PC-3 (cell line): ENCODE measurements around the gene MX1. TPM values are rescaled to one million over a fixed set of nuclear protein-coding genes. Genes with fewer than 3 reads are reported as not detected.

Experiments used
- ATAC-seq: fragments of 200-7000 bp; cut with Tn5 transposase; 2 replicates; pipeline ENCODE4 v1.9.1; 2020; ENCODE audit warnings: mild to moderate bottlenecking, moderate library complexity
- BruUV-seq: library from RNA; stranded (reverse); fragments of 400-500 nt; replicated peaks from 2 replicates; lab custom pipeline; 2021; lab: Mats Ljungman, UMichigan
- CTCF ChIA-PET: fragments of 300-600 bp; sonication (Branson Sonifier 250); formaldehyde crosslinking; loops from one replicate; lab custom pipeline; 2022; ENCODE audit warnings: antibody characterized with exemption; lab: Charles Lee
- POLR2A ChIA-PET: fragments of 300-600 bp; sonication (Branson Sonifier 250); formaldehyde crosslinking; loops from one replicate; lab custom pipeline; 2022; ENCODE audit warnings: antibody characterized with exemption; ENCODE audit not compliant: unreplicated experiment; lab: Charles Lee
- DNase-seq: peaks from one replicate; pipeline ENCODE4 v3.0.0-alpha.2; 2015
- H2AFZ ChIP-seq: fragments of 300-600 bp; sonication (generic); 2 replicates; pipeline ENCODE4 v1.6.0; 2016; ENCODE audit warnings: antibody characterized with exemption, low read length
- H3F3A ChIP-seq: fragments of 300-600 bp; sonication (generic); one replicate; pipeline ENCODE4 v1.6.0; 2017; ENCODE audit warnings: antibody characterized with exemption, low read length, control low read depth, mild to moderate bottlenecking; ENCODE audit not compliant: unreplicated experiment
- H3K27ac ChIP-seq: fragments of 300-600 bp; sonication (generic); 2 replicates; pipeline ENCODE4 v1.5.1; 2016; ENCODE audit warnings: mild to moderate bottlenecking, low read length
- H3K27me3 ChIP-seq: fragments of 300-600 bp; sonication (generic); 2 replicates; pipeline ENCODE4 v1.6.1; 2016; ENCODE audit warnings: low read length, mixed read lengths
- H3K36me3 ChIP-seq: fragments of 300-600 bp; sonication (generic); 2 replicates; pipeline ENCODE4 v1.6.1; 2016; ENCODE audit warnings: low read depth, mixed run types, low read length, mixed read lengths
- H3K4me1 ChIP-seq: fragments of 300-600 bp; sonication (generic); 2 replicates; pipeline ENCODE4 v1.5.1; 2016; ENCODE audit warnings: low read length; ENCODE audit not compliant: insufficient read depth
- H3K4me2 ChIP-seq: fragments of 300-600 bp; sonication (generic); 2 replicates; pipeline ENCODE4 v1.6.0; 2016; ENCODE audit warnings: low read length
- H3K4me3 ChIP-seq: fragments of 300-600 bp; sonication (generic); 2 replicates; pipeline ENCODE4 v1.5.1; 2016; ENCODE audit warnings: mild to moderate bottlenecking, low read length, mixed read lengths
- H3K79me2 ChIP-seq: fragments of 300-600 bp; sonication (generic); 2 replicates; pipeline ENCODE4 v1.6.1; 2017; ENCODE audit warnings: low read length, mixed read lengths
- H3K9ac ChIP-seq: fragments of 300-600 bp; sonication (generic); 2 replicates; pipeline ENCODE4 v1.6.0; 2016; ENCODE audit warnings: mild to moderate bottlenecking, low read length
- H3K9me2 ChIP-seq: fragments of 300-600 bp; sonication (generic); replicated peaks from 2 replicates; pipeline ENCODE4 v1.6.1; 2016; ENCODE audit warnings: mixed run types, low read length, mixed read lengths
- H3K9me3 ChIP-seq: fragments of 300-600 bp; sonication (generic); 2 replicates; pipeline ENCODE4 v1.6.1; 2016; ENCODE audit warnings: low read length, mixed read lengths
- H4K20me1 ChIP-seq: fragments of 300-600 bp; sonication (generic); 2 replicates; pipeline ENCODE4 v1.6.1; 2016; ENCODE audit warnings: low read length, mixed read lengths
- EZH2 ChIP-seq: fragments of 300-600 bp; sonication (generic); IDR thresholded peaks from one replicate; pipeline ENCODE4 v1.6.1; 2017; ENCODE audit warnings: antibody characterized with exemption, mild to moderate bottlenecking, low read length; ENCODE audit not compliant: unreplicated experiment
- EZH2phosphoT487 ChIP-seq: fragments of 300-600 bp; sonication (generic); IDR thresholded peaks from 2 replicates; pipeline ENCODE4 v1.6.1; 2018; ENCODE audit warnings: mild to moderate bottlenecking, antibody characterized with exemption, low read length, borderline replicate concordance
- intact Hi-C: fragments of 100-400 bp; cut with micrococcal nuclease; formaldehyde crosslinking; loops from 2 replicates; pipeline ENCODE4 v1.9.0; 2023
- total RNA-seq: library from RNA; depleted of rRNA; stranded (reverse); fragments of >200 nt; gene quantifications from 2 replicates; pipeline ENCODE4 v1.2.3, GENCODE V29; 2014
- TF ChIP-seq, protein P1 (sequence below): fragments of 300-600 bp; sonication (generic); conservative IDR thresholded peaks from 2 replicates; pipeline ENCODE4 v1.5.1; 2017; ENCODE audit warnings: antibody characterized with exemption, low read depth, mild to moderate bottlenecking, low read length

MX1 gene
- total RNA-seq, 1 experiment from 2014 or later, result 12.6 TPM

GRCh38 chr21:41425588-41425953 lies 468 bp upstream of the MX1 start:
- Histone ChIP-seq H3K9me2 (no peaks in the 10 kb centered on the region), H3F3A (no peaks in the 10 kb centered on the region), H3K36me3 (no peaks in the 10 kb centered on the region), H2AFZ (peak overlapping the region; percentile 96), H3K4me2 (peak overlapping the region; percentile 96), H3K9ac (peak overlapping the region; percentile 73), H3K4me1 (peaks cover 4% of the 10 kb centered on the region), H3K27ac (no peak overlapping the region), H3K27me3 (no peaks in the 10 kb centered on the region), H3K9me3 (no peaks in the 10 kb centered on the region), H4K20me1 (no peaks in the 10 kb centered on the region), H3K79me2 (no peaks in the 10 kb centered on the region), H3K4me3 (peak overlapping the region; percentile 82)
- TSS peak; percentile 95 for BruUV-seq
- intact Hi-C loops, result loop anchor here (10.0 kb wide), 1 partner anchor 141 kb away; no protein-coding TSS in a partner anchor
- ChIA-PET CTCF (no interaction called here), POLR2A (interaction anchor here (1.0 kb wide), 1 partner anchor 143 kb away, joined by 3 read pairs; no protein-coding TSS in a partner anchor)
- ATAC-seq (no peak), DNase-seq (no peak)
- TF ChIP-seq, protein P1, sequence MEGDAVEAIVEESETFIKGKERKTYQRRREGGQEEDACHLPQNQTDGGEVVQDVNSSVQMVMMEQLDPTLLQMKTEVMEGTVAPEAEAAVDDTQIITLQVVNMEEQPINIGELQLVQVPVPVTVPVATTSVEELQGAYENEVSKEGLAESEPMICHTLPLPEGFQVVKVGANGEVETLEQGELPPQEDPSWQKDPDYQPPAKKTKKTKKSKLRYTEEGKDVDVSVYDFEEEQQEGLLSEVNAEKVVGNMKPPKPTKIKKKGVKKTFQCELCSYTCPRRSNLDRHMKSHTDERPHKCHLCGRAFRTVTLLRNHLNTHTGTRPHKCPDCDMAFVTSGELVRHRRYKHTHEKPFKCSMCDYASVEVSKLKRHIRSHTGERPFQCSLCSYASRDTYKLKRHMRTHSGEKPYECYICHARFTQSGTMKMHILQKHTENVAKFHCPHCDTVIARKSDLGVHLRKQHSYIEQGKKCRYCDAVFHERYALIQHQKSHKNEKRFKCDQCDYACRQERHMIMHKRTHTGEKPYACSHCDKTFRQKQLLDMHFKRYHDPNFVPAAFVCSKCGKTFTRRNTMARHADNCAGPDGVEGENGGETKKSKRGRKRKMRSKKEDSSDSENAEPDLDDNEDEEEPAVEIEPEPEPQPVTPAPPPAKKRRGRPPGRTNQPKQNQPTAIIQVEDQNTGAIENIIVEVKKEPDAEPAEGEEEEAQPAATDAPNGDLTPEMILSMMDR, result no peak
- TF ChIP-seq EZH2 (no peak), EZH2phosphoT487 (no peak)

- no peak for ATAC-seq
- no TSS peak for BruUV-seq
These were observed 801 bp downstream of the MX1 start for GRCh38 chr21:41426676-41427404.

More at GRCh38 chr21:41426676-41427404, 801 bp downstream of the MX1 start:
- intact Hi-C loops, result loop anchor here (10.0 kb wide), 1 partner anchor 142 kb away; no protein-coding TSS in a partner anchor
- H3K4me1 ChIP-seq, result peaks cover 4% of the 10 kb centered on the region
- ChIA-PET POLR2A (no interaction called here), CTCF (no interaction called here)
- H3K9ac ChIP-seq, result no peak overlapping the region
- no peak for DNase-seq
- H2AFZ ChIP-seq, result no peak overlapping the region
- H3K9me3 ChIP-seq, result no peaks in the 10 kb centered on the region
- no peak for TF ChIP-seq EZH2
- TF ChIP-seq, protein P1, result no peak
- no peak for TF ChIP-seq EZH2phosphoT487
- peak overlapping the region; percentile 82 for H3K4me3 ChIP-seq
- H4K20me1 ChIP-seq, result no peaks in the 10 kb centered on the region
- H3K27me3 ChIP-seq, result no peaks in the 10 kb centered on the region
- H3K27ac ChIP-seq, result no peak overlapping the region
- no peaks in the 10 kb centered on the region for H3K36me3 ChIP-seq
- H3F3A ChIP-seq, result no peaks in the 10 kb centered on the region
- peak overlapping the region; percentile 96 for H3K4me2 ChIP-seq
- H3K9me2 ChIP-seq, result no peaks in the 10 kb centered on the region
- no peaks in the 10 kb centered on the region for H3K79me2 ChIP-seq
